AG08396 (cell line): ENCODE data around the gene DNAI2.
A peak's percentile ranks its signal among the peaks of the same experiment; 100 is the strongest.

Experiments
- DNase-seq: peaks from one replicate; pipeline ENCODE4 v3.0.0; 2012; ENCODE audit warnings: low spot score, mixed read lengths

Gene DNAI2

DNA sequence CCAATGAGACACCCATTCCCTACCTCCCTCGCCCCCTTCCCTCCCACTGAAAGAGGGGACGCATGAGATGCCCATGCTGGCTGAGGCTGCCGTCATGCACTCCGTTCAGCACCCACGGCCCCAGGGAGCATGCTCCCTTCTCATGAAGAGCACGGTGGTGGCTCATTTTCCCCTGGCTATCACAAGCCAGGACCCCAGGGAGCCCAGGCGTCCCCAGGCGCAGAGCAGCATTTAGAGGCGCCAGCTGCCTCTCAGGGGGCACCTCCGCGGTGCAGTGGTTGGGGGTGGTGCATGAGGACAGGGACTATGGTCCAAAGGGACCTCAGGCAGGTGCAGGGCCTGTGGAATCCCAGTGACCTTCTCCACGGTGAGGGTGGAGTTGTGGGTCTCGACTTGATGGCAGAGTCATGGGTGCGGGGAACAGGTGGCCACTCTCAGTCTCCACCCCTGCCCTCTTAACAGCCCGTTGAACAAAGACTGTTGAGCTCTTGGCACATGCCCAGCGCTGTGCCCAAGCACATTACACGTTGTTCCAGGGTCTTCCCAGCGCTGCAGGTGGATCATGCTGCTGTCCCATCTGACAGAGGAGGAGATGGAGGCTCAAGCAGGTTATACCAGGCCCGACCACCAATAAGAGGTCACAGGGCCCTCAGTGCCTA, 65.6 kb downstream of the DNAI2 start:
- no peak for DNase-seq

DNA sequence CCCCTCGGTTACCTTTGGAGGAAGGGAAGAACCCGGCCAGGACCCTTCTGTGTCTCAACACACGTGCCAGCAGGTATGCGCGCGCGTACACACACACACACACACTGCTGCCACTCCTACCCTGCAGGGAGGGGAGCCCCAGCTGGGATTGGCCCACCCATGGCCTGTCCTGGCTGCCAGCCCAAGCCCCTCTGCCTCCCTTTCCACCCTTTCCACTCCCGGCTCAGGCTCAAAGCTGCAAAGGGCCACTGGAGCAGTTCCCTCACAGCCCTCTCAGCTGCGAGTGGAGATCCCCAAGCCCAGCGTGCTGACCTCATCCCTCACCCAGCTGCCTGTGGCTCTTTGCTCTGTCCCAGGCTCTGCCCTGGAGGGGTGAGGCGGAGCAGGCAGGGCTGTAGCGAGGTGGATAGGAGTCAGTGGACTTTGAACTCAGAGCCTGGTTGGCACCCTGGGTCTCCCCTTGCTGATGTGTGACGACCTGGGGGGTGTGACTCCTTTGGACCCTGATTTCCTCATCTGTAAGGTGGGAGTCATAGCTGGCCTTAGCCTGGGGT, 66.5 kb downstream of the DNAI2 start:
- no peak for DNase-seq

DNA sequence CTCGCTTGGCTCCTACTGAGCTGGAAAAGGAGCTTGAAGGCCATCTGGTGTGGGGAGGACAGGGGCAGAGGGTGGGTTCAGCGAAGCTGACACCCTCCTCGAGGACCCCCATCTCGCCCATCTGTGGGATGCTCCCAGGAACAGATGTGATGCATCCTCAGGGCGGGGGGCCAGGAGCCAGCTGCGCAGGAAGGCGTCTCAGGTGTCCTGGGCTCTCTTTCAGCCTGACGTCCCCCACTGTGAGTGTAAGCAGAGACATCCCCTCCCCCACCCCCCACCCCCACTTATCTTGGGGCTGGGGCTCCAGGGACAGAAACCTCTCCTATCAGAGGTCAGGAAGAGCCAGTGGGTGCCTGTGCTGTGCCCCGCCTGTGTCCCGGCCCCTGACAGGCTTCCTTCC, 68.2 kb downstream of the DNAI2 start:
- DNase-seq: no peak

GRCh38 chr17:74343121-74343520, 69.1 kb downstream of the DNAI2 start:
- DNase-seq: no peak

DNA sequence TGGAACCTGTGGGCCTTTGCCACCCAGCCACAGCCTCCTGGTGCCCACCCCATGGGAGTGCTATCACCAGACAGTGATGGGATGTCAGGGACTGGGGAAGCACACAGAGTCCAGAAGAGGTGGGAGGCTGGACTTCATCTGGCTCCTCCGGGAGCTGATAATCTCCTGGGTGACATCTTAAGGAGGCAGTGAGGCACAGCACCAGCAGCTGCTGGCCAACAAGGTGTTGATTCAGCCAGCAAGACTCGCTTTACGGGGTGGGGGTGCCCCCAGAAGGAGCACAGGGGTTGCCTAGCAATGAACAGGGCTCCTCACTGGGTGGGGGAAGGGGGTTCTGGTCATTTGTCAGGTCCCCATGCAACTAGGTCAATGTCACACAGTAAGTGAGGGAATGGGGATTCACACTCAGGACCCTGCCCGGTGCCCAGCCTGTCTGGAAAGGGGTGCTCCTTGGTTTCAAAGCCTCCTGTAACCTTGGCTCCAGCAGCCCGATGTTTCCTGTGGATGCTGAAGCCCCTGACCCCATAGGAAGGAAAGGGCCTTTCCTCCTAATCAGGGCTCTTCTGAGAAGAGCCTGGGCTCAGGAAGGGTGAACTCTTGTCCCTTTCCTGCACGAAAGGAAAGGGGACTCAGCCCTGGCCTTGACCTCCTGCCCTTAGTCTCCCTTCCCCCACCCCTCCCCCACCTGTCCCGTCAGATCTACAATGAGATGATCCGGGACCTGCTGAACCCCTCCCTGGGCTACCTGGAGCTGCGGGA, 69.7 kb downstream of the DNAI2 start:
- no peak for DNase-seq

DNA sequence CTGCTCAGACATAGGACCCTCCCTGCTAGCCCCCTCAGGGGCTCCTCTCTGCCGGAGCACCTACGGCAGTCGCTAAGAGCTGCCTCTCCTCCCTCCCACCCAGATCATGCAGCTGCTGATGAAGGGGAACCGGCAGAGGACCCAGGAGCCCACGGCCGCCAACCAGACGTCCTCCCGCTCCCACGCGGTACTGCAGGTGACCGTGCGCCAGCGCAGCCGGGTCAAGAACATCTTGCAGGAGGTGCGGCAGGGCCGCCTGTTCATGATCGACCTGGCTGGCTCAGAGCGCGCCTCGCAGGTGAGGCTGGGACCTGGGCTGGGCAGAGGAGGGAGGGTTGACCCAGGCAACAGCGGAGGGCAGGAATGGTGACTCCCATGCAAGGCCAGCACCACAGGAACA, 70.6 kb downstream of the DNAI2 start:
- DNase-seq: no peak

DNA sequence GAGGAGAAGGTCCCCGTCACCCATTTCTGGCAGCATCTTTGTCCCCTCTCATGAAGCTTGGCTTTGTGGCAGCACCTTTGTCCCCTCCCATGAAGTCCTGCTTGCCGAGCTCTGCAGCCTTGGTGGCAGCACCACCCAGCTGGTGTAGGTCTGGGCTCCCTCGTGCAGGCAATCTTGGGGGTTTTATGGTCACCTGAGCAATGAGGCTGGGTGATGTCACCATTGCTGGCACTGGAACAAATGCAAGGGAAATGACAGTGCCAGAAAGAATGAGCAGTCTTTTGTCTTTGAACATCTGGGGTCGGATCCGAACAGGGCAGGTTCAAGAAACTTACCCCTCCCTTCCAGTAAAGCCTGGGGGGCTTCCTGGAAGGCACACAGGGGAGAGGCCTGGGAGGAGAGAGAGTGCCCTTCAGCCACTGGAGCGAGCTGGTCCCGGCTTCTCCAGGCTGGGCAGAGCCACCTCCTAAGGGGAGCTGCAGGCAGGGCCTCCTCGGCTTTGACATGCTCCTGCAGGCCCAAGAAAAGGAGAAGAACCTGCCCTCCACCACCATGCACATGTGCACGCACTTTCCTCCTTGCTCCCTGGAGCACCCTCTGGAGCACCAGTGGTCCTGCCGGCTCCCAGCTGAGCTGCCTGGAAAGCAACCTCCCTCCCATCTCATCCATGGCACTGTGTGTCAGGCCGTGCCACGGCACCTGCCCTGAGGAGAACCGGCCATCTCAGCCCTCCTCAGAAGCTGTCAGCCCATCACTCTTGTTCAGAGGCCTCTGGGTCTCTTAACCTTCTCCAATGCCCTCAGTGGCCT, 71.6 kb downstream of the DNAI2 start:
- no peak for DNase-seq

DNA sequence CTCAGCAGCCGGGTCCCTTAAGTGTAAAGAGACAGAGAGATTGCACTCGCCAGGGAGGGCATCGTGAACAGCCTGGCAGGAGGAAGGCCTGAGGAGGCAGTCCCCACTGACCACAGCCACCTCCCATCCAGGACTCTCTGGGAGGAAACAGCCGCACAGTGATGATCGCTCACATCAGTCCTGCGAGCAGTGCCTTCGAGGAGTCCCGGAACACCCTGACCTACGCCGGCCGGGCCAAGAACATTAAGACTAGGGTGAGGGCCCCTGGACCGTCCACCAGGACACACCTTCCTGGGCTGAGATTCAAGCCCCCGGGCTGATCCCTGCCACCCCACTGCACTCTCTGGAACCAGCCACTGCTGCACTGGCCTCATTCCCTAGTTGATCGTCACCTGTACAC, 73.6 kb downstream of the DNAI2 start:
- DNase-seq: no peak

GRCh38 chr17:74349120-74349519, 75.1 kb downstream of the DNAI2 start:
- DNase-seq: no peak

- no peak for DNase-seq
Measured at GRCh38 chr17:74350486-74350885, 76.5 kb downstream of the DNAI2 start.

DNA sequence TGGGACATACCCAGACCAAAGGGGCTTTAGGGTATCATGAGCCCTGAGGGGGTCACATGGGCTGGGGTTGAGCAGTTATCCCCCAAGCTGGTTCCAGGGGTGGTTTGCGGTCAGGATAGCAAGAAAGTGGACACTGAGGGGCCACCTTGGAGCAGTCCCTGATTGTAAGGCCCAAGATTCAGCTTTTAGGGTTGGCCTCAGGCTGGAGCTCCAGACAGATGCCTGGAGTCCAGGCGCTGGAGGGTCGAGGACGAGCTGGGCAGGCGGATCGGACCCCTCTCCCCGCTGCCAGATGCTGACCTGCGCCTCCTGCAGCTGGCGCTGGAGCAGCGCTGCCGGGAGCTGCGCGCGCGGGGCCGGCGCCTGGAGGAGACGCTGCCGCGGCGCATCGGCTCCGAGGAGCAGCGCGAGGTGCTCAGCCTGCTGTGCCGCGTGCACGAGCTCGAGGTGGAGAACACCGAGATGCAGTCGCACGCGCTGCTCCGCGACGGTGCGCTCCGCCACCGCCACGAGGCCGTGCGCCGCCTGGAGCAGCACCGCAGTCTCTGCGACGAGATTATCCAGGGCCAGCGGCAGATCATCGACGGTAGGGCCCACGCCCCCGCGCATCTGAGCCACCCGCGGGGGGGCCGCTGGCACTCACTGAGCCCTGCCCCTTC, 77.6 kb downstream of the DNAI2 start:
- no peak for DNase-seq

- no peak for DNase-seq
Measured at GRCh38 chr17:74353446-74354060, 79.5 kb downstream of the DNAI2 start.

DNA sequence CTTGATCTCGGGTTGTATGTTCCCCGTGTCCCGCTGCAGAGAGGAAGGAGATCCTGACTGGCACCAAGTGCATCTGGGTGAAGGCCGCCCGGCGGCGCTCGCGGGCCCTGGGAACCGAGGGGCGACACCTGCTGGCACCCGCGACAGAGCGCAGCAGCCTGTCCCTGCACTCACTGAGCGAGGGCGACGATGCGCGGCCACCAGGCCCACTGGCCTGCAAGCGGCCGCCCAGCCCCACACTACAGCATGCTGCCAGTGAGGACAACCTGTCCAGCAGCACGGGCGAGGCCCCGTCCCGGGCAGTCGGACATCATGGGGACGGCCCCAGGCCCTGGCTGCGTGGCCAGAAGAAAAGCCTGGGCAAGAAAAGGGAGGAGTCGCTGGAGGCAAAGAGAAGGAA, 80.1 kb downstream of the DNAI2 start:
- DNase-seq: peak; percentile 56

DNA sequence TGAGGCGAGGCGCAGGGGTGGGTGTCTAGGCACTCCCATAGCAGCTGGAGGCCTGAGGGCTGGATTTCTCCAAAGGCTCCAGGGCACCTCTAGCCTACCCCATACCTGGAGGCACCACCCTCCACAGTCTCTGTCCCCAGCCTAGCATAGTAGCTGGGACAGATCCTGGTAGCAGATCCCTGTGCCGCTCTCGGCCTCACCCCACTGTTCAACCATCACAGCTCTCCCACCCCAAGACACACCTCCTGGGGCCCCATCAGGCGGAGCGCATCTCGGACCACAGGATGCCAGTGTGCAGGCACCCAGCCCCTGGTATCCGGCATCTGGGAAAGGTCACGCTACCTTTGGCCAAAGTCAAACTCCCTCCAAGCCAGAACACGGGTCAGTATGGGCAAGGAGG, 80.5 kb downstream of the DNAI2 start:
- DNase-seq: no peak

GRCh38 chr17:74355065-74355464, 81.0 kb downstream of the DNAI2 start:
- DNase-seq: no peak

DNA sequence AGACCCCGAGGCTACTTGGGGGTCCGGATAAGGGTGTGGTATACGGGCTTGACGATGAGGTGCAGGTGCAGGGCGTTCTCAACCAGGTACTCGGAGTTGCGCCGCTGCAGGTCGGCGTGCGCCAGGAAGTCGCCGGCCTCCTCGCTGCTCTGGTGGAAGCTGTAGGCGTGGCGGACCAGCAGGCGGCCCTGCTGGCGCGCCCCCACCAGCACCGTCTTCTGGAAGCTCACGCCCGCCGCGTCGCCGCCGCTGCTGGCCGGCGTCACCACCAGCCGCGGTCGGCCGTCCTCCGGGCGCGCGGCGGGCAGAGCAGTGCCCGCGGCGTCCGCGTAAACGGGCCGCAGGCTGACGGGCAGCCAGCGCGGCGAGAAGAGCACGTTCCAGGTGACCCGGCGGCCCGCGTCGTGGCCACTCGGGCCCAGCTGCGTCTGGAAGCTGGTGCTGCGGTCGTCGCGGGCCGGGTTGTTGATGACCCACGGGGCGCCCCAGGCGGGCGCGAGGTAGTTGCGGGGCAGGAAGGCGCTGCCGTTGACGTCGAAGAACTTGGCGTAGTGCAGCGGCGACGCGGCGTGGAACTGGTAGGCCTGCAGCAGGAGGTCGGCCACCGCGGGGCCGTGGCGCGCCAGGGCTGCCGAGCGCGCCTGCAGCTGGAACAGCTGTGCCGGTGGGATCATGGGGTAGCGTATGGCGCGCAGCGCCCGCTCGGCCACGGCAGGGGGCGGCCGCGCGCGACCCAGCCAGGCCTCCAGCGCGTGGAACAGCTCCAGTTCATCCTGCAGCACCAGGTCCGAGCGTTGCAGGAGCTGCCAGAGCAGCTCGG, 82.8 kb downstream of the DNAI2 start:
- DNase-seq: no peak

GRCh38 chr17:74357466-74357809, 83.4 kb downstream of the DNAI2 start:
- no peak for DNase-seq

GRCh38 chr17:74358697-74359096, 84.7 kb downstream of the DNAI2 start:
- no peak for DNase-seq

- DNase-seq: no peak
Measured at GRCh38 chr17:74359916-74360315, 85.9 kb downstream of the DNAI2 start.

- no peak for DNase-seq
Measured at GRCh38 chr17:74360899-74361229, 86.8 kb downstream of the DNAI2 start.
